WTC11 (cell line): ENCODE data around the gene AFAP1L2. TPM values are rescaled to one million over a fixed set of nuclear protein-coding genes. Genes with fewer than 3 reads are reported as not detected.
A peak's percentile ranks its signal among the peaks of the same experiment; 100 is the strongest.

Source experiments
- ATAC-seq: fragments of 200-7000 bp; cut with Tn5 transposase; 2 replicates; pipeline ENCODE4 v1.10.0; 2021; ENCODE audit warnings: mild to moderate bottlenecking, moderate library complexity
- CTCF ChIA-PET: fragments of 300-600 bp; sonication (Branson Sonifier 250); formaldehyde crosslinking; loops from one replicate; lab custom pipeline; 2021; ENCODE audit warnings: antibody characterized with exemption; lab: Charles Lee
- POLR2A ChIA-PET: fragments of 350-600 bp; sonication (Branson Sonifier 250); formaldehyde crosslinking; loops from one replicate; lab custom pipeline; 2021; ENCODE audit warnings: antibody characterized with exemption; lab: Charles Lee
- DNase-seq: peaks from one replicate; pipeline ENCODE4 v3.0.0; 2021; ENCODE audit warnings: low spot score
- H3K27ac Mint-ChIP-seq: 2 replicates; pipeline ENCODE4 v1.8.0; 2021; ENCODE audit warnings: mixed read lengths
- H3K27me3 Mint-ChIP-seq: 2 replicates; pipeline ENCODE4 v1.8.0; 2021; ENCODE audit warnings: low read depth, mild to moderate bottlenecking, moderate library complexity, mixed read lengths
- H3K36me3 Mint-ChIP-seq: 2 replicates; pipeline ENCODE4 v1.8.0; 2021; ENCODE audit warnings: mixed read lengths
- H3K4me1 Mint-ChIP-seq: 2 replicates; pipeline ENCODE4 v1.8.0; 2022; ENCODE audit warnings: mixed read lengths
- H3K4me3 Mint-ChIP-seq: 2 replicates; pipeline ENCODE4 v1.8.0; 2021; ENCODE audit warnings: mild to moderate bottlenecking, moderate library complexity, mixed read lengths
- H3K9me3 Mint-ChIP-seq: 2 replicates; pipeline ENCODE4 v1.8.0; 2021; ENCODE audit warnings: mixed read lengths
- ATF6 ChIP-seq: sonication (generic); formaldehyde crosslinking; IDR thresholded peaks from 2 replicates; pipeline ENCODE4 v1.8.1; 2023; ENCODE audit warnings: mild to moderate bottlenecking, missing genetic modification reagents
- EMX1 ChIP-seq: fragments of 250-450 bp; sonication (Bioruptor Pico); IDR thresholded peaks from 2 replicates; pipeline ENCODE4 v1.8.0; 2021; ENCODE audit warnings: mild to moderate bottlenecking
- FOXP1 ChIP-seq: sonication (generic); formaldehyde crosslinking; IDR thresholded peaks from 2 replicates; pipeline ENCODE4 v1.8.0; 2022; ENCODE audit warnings: missing genetic modification reagents, mild to moderate bottlenecking, moderate library complexity, borderline replicate concordance
- FOXP4 ChIP-seq: sonication (generic); formaldehyde crosslinking; IDR thresholded peaks from 2 replicates; pipeline ENCODE4 v1.8.0; 2022; ENCODE audit warnings: mild to moderate bottlenecking, missing genetic modification reagents
- GTF2I ChIP-seq: fragments of 250-450 bp; sonication (Bioruptor Pico); conservative IDR thresholded peaks from 2 replicates; pipeline ENCODE4 v1.4.0; 2021; ENCODE audit warnings: mild to moderate bottlenecking
- IRF2 ChIP-seq: sonication (generic); formaldehyde crosslinking; IDR thresholded peaks from 2 replicates; pipeline ENCODE4 v1.8.0; 2022; ENCODE audit warnings: low read depth, missing genetic modification reagents, borderline replicate concordance
- JAZF1 ChIP-seq: fragments of 250-450 bp; sonication (Bioruptor Pico); IDR thresholded peaks from 2 replicates; pipeline ENCODE4 v1.9.0; 2021; ENCODE audit warnings: moderate library complexity, mild to moderate bottlenecking, inconsistent platforms
- MAX ChIP-seq: sonication (generic); formaldehyde crosslinking; IDR thresholded peaks from 2 replicates; pipeline ENCODE4 v1.8.0; 2022; ENCODE audit warnings: mild to moderate bottlenecking, missing genetic modification reagents
- NFATC4 ChIP-seq: fragments of 250-450 bp; sonication (Bioruptor Pico); IDR thresholded peaks from 2 replicates; pipeline ENCODE4 v1.9.0; 2021; ENCODE audit warnings: mild to moderate bottlenecking
- NFYB ChIP-seq: sonication (generic); formaldehyde crosslinking; conservative IDR thresholded peaks from 2 replicates; pipeline ENCODE4 v1.8.0; 2022; ENCODE audit warnings: low read depth, missing genetic modification reagents
- NR2C2 ChIP-seq: sonication (generic); formaldehyde crosslinking; IDR thresholded peaks from 2 replicates; pipeline ENCODE4 v1.8.0; 2022; ENCODE audit warnings: mild to moderate bottlenecking, missing genetic modification reagents
- PRRX2 ChIP-seq: fragments of 250-450 bp; sonication (Bioruptor Pico); IDR thresholded peaks from 2 replicates; pipeline ENCODE4 v1.8.0; 2021; ENCODE audit warnings: mild to moderate bottlenecking
- SP1 ChIP-seq: sonication (generic); formaldehyde crosslinking; conservative IDR thresholded peaks from 2 replicates; pipeline ENCODE4 v1.8.1; 2022; ENCODE audit warnings: missing genetic modification reagents
- ZNF317 ChIP-seq: sonication (generic); formaldehyde crosslinking; IDR thresholded peaks from 2 replicates; pipeline ENCODE4 v1.8.1; 2023; ENCODE audit warnings: low read depth, mild to moderate bottlenecking, moderate library complexity, missing genetic modification reagents, borderline replicate concordance
- ZNF416 ChIP-seq: fragments of 250-450 bp; sonication (Bioruptor Pico); IDR thresholded peaks from 2 replicates; pipeline ENCODE4 v1.9.0; 2021; ENCODE audit warnings: mild to moderate bottlenecking, inconsistent platforms
- total RNA-seq: library from RNA; stranded (reverse); gene quantifications from 3 replicates; pipeline ENCODE4 v1.2.3, GENCODE V29; 2021
- TF ChIP-seq, protein P1 (sequence below): sonication (generic); formaldehyde crosslinking; IDR thresholded peaks from 2 replicates; pipeline ENCODE4 v1.8.1; 2023; ENCODE audit warnings: mild to moderate bottlenecking, missing genetic modification reagents, moderate library complexity
- TF ChIP-seq, protein P2 (sequence below): sonication (generic); formaldehyde crosslinking; IDR thresholded peaks from 2 replicates; pipeline ENCODE4 v1.8.1; 2023; ENCODE audit warnings: mild to moderate bottlenecking, missing genetic modification reagents, moderate library complexity
- TF ChIP-seq, protein P3 (sequence below): fragments of 200-600 bp; IDR thresholded peaks from 2 replicates; pipeline ENCODE4 v1.8.0; 2022; ENCODE audit warnings: antibody characterized with exemption
- TF ChIP-seq, protein P4 (sequence below): sonication (generic); formaldehyde crosslinking; IDR thresholded peaks from 2 replicates; pipeline ENCODE4 v1.8.1; 2023; ENCODE audit warnings: mild to moderate bottlenecking, missing genetic modification reagents, borderline replicate concordance

AFAP1L2 gene
- total RNA-seq, 1 experiment from 2014 or later, result 5.0 TPM

DNA sequence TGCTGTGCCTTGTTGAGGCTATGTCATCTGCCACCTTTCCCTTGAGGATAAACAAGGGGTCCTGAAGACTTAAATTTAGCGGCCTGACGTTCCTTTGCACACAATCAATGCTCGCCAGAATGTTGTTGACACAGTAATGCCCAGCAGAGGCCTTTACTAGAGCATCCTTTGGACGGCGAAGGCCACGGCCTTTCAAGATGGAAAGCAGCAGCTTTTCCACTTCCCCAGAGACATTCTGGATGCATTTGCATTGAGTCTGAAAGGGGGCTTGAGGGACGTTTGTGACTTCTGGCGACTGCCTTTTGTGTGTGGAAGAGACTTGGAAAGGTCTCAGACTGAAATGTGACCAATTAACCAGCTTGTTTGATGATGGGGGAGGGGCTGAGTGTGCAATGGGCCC lies 112.8 kb downstream of the AFAP1L2 start:
- H3K27me3 Mint-ChIP-seq, result no peaks in the 10 kb centered on the region
- H3K4me1 Mint-ChIP-seq, result no peaks in the 10 kb centered on the region
- POLR2A ChIA-PET, result no interaction called here
- no peak overlapping the region for H3K4me3 Mint-ChIP-seq
- CTCF ChIA-PET, result interaction anchor here (4.2 kb wide), 1 partner anchor 12 kb away, joined by 20 read pairs; no protein-coding TSS in a partner anchor
- H3K9me3 Mint-ChIP-seq, result peaks cover 21% of the 10 kb centered on the region
- TF ChIP-seq FOXP1 (no peak), ZNF317 (no peak), IRF2 (CRISPR knock-in tag) (no peak), NFATC4 (CRISPR knock-in tag) (no peak), SP1 (CRISPR knock-in tag) (no peak)
- TF ChIP-seq, all 79 proteins: peak for 0
- peaks cover 21% of the 10 kb centered on the region for H3K36me3 Mint-ChIP-seq
- DNase-seq (no peak), ATAC-seq (no peak)
- H3K27ac Mint-ChIP-seq, result no peak overlapping the region

DNA sequence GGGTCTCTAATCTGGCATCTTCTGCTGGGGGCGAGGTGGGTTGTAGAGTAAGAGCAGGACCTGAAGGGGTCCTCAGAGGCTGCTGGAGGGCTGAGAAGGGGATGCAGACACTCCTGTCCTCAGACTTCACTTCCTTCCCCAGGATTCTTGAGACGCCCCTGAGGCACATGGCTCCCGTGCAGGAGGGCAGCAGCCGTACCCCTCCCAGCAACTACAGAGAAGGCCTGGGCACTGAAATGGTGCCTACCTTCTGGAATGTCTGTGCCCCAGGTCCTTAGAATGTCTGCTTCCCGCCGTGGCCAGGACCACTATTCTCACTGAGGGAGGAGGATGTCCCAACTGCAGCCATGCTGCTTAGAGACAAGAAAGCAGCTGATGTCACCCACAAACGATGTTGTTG lies 113.2 kb downstream of the AFAP1L2 start:
- Mint-ChIP-seq H3K4me1 (no peaks in the 10 kb centered on the region), H3K27me3 (no peaks in the 10 kb centered on the region), H3K36me3 (peaks cover 16% of the 10 kb centered on the region), H3K4me3 (no peak overlapping the region), H3K27ac (no peak overlapping the region), H3K9me3 (peaks cover 17% of the 10 kb centered on the region)
- no peak for TF ChIP-seq MAX (CRISPR knock-in tag)
- TF ChIP-seq, protein P1, sequence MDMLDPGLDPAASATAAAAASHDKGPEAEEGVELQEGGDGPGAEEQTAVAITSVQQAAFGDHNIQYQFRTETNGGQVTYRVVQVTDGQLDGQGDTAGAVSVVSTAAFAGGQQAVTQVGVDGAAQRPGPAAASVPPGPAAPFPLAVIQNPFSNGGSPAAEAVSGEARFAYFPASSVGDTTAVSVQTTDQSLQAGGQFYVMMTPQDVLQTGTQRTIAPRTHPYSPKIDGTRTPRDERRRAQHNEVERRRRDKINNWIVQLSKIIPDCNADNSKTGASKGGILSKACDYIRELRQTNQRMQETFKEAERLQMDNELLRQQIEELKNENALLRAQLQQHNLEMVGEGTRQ, result no peak
- no peak for TF ChIP-seq EMX1 (CRISPR knock-in tag)
- ChIA-PET POLR2A (no interaction called here), CTCF (interaction anchor here (4.2 kb wide), 1 partner anchor 13 kb away, joined by 20 read pairs; no protein-coding TSS in a partner anchor)
- DNase-seq (no peak), ATAC-seq (peak; percentile 52; the same call in 1 of the 2 replicates)

DNA sequence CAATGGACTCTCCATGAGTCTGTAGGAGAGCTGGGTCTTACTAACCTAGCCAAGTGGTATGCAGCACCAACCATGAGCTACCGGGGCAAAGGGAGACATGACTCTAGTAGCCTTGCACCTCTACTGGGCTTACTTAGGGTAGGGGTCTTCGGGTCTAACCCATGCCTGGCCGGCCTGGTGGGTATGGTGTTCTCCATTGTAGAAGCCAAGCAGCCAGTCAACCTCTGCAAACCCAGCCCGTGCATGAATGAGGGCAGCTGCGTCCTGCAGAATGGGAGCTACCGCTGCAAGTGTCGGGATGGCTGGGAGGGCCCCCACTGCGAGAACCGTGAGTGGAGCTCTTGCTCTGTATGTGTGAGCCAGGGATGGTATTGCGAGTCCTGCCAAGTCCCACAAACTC lies 114.3 kb downstream of the AFAP1L2 start:
- DNase-seq (no peak), ATAC-seq (no peak)
- no peak overlapping the region for H3K27ac Mint-ChIP-seq
- POLR2A ChIA-PET, result interaction anchor here (0.6 kb wide), 1 partner anchor 344 kb away, joined by 7 read pairs; no protein-coding TSS in a partner anchor
- peaks cover 7% of the 10 kb centered on the region for H3K36me3 Mint-ChIP-seq
- H3K27me3 Mint-ChIP-seq, result no peaks in the 10 kb centered on the region
- CTCF ChIA-PET, result interaction anchor here (4.2 kb wide), 1 partner anchor 14 kb away, joined by 20 read pairs; no protein-coding TSS in a partner anchor
- no peak for TF ChIP-seq ZNF416 (CRISPR knock-in tag)
- TF ChIP-seq ATF6 (CRISPR knock-in tag), result no peak
- no peak for TF ChIP-seq GTF2I (CRISPR knock-in tag)
- no peak for TF ChIP-seq FOXP4 (CRISPR knock-in tag)
- TF ChIP-seq NR2C2 (CRISPR knock-in tag), result no peak
- TF ChIP-seq NFYB (CRISPR knock-in tag), result no peak
- TF ChIP-seq, protein P2, sequence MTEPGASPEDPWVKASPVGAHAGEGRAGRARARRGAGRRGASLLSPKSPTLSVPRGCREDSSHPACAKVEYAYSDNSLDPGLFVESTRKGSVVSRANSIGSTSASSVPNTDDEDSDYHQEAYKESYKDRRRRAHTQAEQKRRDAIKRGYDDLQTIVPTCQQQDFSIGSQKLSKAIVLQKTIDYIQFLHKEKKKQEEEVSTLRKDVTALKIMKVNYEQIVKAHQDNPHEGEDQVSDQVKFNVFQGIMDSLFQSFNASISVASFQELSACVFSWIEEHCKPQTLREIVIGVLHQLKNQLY (CRISPR knock-in tag), result no peak
- TF ChIP-seq, protein P3, sequence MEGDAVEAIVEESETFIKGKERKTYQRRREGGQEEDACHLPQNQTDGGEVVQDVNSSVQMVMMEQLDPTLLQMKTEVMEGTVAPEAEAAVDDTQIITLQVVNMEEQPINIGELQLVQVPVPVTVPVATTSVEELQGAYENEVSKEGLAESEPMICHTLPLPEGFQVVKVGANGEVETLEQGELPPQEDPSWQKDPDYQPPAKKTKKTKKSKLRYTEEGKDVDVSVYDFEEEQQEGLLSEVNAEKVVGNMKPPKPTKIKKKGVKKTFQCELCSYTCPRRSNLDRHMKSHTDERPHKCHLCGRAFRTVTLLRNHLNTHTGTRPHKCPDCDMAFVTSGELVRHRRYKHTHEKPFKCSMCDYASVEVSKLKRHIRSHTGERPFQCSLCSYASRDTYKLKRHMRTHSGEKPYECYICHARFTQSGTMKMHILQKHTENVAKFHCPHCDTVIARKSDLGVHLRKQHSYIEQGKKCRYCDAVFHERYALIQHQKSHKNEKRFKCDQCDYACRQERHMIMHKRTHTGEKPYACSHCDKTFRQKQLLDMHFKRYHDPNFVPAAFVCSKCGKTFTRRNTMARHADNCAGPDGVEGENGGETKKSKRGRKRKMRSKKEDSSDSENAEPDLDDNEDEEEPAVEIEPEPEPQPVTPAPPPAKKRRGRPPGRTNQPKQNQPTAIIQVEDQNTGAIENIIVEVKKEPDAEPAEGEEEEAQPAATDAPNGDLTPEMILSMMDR, result no peak
- TF ChIP-seq, protein P4, sequence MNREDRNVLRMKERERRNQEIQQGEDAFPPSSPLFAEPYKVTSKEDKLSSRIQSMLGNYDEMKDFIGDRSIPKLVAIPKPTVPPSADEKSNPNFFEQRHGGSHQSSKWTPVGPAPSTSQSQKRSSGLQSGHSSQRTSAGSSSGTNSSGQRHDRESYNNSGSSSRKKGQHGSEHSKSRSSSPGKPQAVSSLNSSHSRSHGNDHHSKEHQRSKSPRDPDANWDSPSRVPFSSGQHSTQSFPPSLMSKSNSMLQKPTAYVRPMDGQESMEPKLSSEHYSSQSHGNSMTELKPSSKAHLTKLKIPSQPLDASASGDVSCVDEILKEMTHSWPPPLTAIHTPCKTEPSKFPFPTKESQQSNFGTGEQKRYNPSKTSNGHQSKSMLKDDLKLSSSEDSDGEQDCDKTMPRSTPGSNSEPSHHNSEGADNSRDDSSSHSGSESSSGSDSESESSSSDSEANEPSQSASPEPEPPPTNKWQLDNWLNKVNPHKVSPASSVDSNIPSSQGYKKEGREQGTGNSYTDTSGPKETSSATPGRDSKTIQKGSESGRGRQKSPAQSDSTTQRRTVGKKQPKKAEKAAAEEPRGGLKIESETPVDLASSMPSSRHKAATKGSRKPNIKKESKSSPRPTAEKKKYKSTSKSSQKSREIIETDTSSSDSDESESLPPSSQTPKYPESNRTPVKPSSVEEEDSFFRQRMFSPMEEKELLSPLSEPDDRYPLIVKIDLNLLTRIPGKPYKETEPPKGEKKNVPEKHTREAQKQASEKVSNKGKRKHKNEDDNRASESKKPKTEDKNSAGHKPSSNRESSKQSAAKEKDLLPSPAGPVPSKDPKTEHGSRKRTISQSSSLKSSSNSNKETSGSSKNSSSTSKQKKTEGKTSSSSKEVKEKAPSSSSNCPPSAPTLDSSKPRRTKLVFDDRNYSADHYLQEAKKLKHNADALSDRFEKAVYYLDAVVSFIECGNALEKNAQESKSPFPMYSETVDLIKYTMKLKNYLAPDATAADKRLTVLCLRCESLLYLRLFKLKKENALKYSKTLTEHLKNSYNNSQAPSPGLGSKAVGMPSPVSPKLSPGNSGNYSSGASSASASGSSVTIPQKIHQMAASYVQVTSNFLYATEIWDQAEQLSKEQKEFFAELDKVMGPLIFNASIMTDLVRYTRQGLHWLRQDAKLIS (CRISPR knock-in tag), result no peak
- TF ChIP-seq JAZF1, result no peak
- no peak for TF ChIP-seq PRRX2 (CRISPR knock-in tag)
- H3K4me1 Mint-ChIP-seq, result no peaks in the 10 kb centered on the region
- no peak overlapping the region for H3K4me3 Mint-ChIP-seq
- peaks cover 6% of the 10 kb centered on the region for H3K9me3 Mint-ChIP-seq
